H1 (cell line): ENCODE measurements around the gene MMP21. TPM values are rescaled to one million over a fixed set of nuclear protein-coding genes. Genes with fewer than 3 reads are reported as not detected.

Experiments used
- HDAC6 ChIP-seq: IDR thresholded peaks from one replicate; pipeline ENCODE4 v1.7.1; 2012; ENCODE audit warnings: low read depth, mild to moderate bottlenecking, inconsistent platforms, low read length, moderate library complexity
- JUN ChIP-seq: IDR thresholded peaks from 2 replicates; pipeline ENCODE4 v1.6.1; 2011; ENCODE audit warnings: low read depth, mild to moderate bottlenecking, improper control_type of control experiment, low read length
- RBBP5 ChIP-seq: IDR thresholded peaks from 2 replicates; pipeline ENCODE4 v1.7.1; 2012; ENCODE audit warnings: low read depth, mild to moderate bottlenecking, inconsistent platforms, low read length, moderate library complexity, borderline replicate concordance
- SIRT6 ChIP-seq: IDR thresholded peaks from one replicate; pipeline ENCODE4 v1.7.1; 2012; ENCODE audit warnings: low read length, inconsistent platforms
- ZNF274 ChIP-seq: IDR thresholded peaks from 2 replicates; pipeline ENCODE4 v1.7.0; 2012; ENCODE audit warnings: low read length, borderline replicate concordance; ENCODE audit errors: extremely low read depth
- polyA plus RNA-seq, 7 experiments: library from polyadenylated mRNA; depleted of rRNA in 3 of 7; stranded (reverse) in 5 of 7; unstranded in 2 of 7; fragments of >200 nt in 5 of 7; fragments of 200-250 nt in 2 of 7; gene quantifications; 1 replicate in 5 of 7; 2 replicates in 1 of 7; 4 replicates in 1 of 7; pipeline versions ENCODE4 v1.2.1 to v1.2.3, GENCODE V29; 2011 to 2013; ENCODE audit warnings: missing spikeins in 2 of 7, mixed read lengths in 2 of 7
- total RNA-seq: library from RNA; stranded (reverse); fragmentation: NEBNext Ultra II Directional; extraction: Animal tissue kit (Norgen Biotek cat#: 25700); gene quantifications from 2 replicates; pipeline ENCODE4 v1.2.1, GENCODE V29; 2021

Gene MMP21
- total and polyA plus RNA-seq, 2 of the 8 experiments (the other 6 are each of a cell fraction or from before 2014, with no cell fraction given), result not detected

DNA sequence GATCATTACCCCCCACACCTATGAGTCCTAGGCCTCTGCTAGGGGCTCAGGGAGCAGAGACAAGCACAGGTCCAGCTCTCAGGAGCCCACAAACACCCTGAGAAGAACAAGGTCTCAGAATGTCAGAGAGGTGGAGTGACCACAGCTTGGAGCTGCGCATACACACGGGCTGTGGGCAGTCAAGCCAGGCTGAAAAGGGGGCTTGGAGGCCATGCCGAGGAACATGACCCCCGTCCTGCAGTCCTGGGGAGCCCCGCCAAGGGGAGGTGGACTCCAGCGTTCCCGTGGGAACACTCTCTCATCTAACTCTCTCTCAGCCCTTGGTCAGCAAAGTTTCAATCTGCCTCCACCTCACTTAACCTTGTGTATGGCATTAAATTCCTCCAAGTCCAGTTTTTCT is 7.8 kb upstream of the MMP21 start (continued):
- no peak for TF ChIP-seq SIRT6
- TF ChIP-seq ZNF274, result no peak
- no peak for TF ChIP-seq RBBP5
- TF ChIP-seq JUN, result no peak
- TF ChIP-seq HDAC6, result no peak
- TF ChIP-seq, all 59 proteins: peak for 0
